Measurements from ENCODE around the gene ATXN7. TPM values are rescaled to one million over a fixed set of nuclear protein-coding genes. Genes with fewer than 3 reads are reported as not detected.
A peak's percentile ranks its signal among the peaks of the same experiment; 100 is the strongest.

Gene ATXN7
- total RNA-seq, 4 donors from 2014 or later: 22.2 to 42.8 (median 35.0) TPM

GRCh38 chr3:64023861-64024223 is 160.2 kb downstream of the ATXN7 start:
- no peak for TF ChIP-seq CTCF (IDR thresholded peaks at IDR 0.05; ENCODE audit: low read depth)

- TF ChIP-seq CTCF (IDR thresholded peaks at IDR 0.05; ENCODE audit: low read depth): no peak
Measured at GRCh38 chr3:64026346-64026745, 162.7 kb downstream of the ATXN7 start.

GRCh38 chr3:64027658-64028057 is 164.0 kb downstream of the ATXN7 start:
- no peak for TF ChIP-seq CTCF (IDR thresholded peaks at IDR 0.05; ENCODE audit: low read depth)

GRCh38 chr3:64028754-64029153 is 165.1 kb downstream of the ATXN7 start:
- peak; percentile 76 for TF ChIP-seq CTCF (IDR thresholded peaks at IDR 0.05; ENCODE audit: low read depth)

- no peak for TF ChIP-seq CTCF (IDR thresholded peaks at IDR 0.05; ENCODE audit: low read depth)
Measured at GRCh38 chr3:64029287-64029686, 165.6 kb downstream of the ATXN7 start.

- no peak for TF ChIP-seq CTCF (IDR thresholded peaks at IDR 0.05; ENCODE audit: low read depth)
Measured at GRCh38 chr3:64030741-64031140, 167.1 kb downstream of the ATXN7 start.

GRCh38 chr3:64031540-64032508 is 168.2 kb downstream of the ATXN7 start:
- no peak for TF ChIP-seq CTCF (IDR thresholded peaks at IDR 0.05; ENCODE audit: low read depth)
